GM19397 (cell line): ENCODE results near the gene HSF4.

Source experiments
- ATAC-seq: cut with Tn5 transposase; IDR thresholded peaks from one replicate; pipeline ENCODE4 v1.9.1; 2021; ENCODE audit warnings: mild to moderate bottlenecking, moderate library complexity; ENCODE audit not compliant: unreplicated experiment

Gene HSF4

DNA sequence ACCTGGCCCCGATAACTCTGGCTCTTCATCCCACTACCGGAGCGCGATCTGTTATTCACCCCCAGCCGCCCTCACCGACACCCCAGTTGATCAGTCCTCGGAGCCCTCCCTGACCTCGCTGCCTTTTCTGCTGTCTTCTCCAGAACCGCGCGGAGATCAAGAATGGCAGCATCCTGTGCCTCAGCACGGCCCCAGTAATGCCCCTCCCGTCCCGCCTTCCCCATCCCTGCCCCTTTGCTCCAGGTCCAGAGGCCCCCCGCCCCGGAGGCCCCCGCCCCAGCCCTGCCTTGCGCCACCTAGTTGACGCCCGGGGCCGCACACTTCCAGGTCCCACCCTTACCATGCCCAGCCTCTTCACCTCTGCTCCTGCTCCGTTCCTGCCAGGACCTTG is 35.3 kb downstream of the HSF4 start:
- no peak for ATAC-seq

DNA sequence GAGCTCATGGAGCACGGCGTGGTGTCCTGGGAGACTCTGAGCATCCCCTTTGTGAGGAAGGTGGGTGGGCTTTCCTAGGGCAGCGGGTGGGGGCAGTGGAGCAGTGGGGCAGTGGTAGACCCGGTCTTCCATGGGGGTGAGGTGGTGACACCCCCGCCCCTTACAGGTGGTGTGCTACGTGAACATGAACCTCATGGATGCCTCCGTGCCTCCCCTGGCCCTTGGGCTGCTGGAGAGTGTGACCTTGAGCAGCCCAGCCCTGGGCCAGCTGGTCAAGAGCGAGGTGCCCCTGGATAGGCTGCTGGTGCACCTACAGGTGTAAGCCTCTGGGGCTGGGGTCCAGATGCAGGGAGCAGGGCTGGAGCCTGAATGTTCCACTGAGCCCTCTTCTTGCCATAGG is 35.9 kb downstream of the HSF4 start:
- ATAC-seq: no peak

DNA sequence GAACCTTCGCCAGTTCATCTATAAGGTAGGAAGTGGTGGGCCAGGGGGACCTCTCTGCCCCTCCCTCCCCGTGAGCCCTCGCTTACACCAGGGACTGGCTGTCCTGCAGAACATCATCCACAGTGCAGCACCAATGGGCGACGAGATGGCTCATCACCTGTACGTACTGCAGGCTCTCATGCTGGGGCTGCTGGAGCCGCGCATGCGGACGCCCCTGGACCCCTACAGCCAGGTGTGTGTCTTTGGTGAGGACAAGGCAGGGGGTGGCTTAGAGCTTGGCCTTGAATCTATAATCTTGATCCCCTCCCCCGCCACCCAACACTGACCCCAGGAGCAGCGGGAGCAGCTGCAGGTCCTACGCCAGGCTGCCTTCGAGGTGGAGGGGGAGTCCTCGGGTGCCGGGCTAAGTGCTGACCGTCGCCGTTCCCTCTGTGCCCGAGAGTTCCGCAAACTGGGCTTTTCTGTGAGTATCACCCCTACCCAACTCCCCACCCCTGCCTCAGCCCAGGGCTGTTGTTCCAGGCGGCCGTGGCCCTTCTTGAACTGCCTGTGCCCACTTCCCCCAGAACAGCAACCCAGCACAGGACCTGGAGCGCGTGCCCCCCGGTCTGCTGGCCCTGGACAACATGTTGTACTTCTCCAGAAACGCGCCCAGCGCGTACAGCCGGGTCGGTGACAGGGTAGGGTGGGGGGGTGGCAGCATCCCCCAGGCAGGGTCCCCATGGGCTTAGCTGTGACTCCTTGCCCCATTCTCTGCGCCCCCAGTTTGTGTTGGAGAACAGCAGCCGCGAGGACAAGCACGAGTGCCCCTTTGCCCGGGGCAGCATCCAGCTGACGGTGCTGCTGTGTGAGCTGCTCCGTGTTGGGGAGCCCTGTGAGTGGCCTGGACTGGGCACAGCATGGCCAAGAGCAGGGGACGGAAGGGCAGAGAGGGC is 37.1 kb downstream of the HSF4 start:
- ATAC-seq: no peak

DNA sequence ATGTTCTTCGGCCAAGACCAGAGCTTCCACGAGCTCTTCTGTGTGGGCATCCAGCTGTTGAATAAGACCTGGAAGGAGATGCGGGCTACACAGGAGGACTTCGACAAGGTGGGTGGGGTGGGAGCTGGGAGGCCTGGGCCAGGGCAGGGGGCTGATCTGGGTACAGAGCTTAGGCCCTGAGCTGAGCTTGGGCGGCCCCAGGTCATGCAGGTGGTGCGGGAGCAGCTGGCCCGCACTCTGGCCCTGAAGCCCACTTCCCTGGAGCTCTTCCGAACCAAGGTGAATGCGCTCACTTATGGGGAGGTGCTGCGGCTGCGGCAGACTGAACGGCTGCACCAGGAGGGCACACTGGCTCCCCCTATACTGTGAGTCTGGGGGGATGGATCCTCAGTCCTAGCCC is 37.9 kb downstream of the HSF4 start:
- ATAC-seq: no peak

DNA sequence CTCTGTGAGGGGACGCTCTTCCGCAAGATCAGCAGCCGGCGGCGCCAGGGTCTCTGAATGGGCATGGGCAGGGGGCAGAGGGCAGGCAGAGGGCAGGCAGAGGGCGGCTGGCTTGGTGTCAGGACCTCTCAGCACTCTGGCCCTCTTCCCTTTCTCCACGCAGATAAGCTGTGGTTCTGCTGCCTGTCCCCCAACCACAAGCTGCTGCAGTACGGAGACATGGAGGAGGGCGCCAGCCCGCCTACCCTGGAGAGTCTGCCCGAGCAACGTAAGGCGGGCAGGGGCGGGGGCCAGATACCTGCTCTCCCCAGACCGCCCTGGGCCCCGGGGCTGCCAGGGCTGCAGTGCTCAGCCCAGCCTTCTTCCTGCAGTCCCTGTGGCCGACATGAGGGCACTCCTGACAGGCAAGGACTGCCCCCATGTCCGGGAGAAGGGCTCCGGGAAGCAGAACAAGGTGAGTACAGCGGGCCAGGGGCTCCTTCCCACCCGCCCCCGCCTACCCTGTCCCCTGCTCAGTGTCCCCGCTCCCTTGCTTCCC is 38.5 kb downstream of the HSF4 start:
- no peak for ATAC-seq

DNA sequence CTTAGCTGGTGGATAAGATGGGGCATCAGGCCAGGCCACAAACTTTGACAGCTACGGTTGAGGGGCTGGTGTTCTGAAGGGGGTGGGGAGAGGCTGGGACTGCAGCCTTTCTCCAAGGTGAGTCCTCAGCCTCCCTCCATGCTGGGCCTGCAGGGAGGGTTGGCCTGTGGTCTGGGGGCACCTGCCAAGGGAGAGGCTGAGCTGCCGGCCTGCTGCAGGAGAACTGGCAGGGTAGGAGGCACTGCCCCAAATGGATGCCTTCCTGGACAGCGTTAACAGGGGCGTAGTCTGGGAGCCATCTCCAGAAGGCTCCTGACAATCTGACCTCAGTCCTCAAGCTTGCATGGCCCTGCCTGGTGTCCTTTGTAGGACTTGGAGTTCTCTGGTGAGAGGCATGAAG is 39.5 kb downstream of the HSF4 start:
- ATAC-seq: no peak

DNA sequence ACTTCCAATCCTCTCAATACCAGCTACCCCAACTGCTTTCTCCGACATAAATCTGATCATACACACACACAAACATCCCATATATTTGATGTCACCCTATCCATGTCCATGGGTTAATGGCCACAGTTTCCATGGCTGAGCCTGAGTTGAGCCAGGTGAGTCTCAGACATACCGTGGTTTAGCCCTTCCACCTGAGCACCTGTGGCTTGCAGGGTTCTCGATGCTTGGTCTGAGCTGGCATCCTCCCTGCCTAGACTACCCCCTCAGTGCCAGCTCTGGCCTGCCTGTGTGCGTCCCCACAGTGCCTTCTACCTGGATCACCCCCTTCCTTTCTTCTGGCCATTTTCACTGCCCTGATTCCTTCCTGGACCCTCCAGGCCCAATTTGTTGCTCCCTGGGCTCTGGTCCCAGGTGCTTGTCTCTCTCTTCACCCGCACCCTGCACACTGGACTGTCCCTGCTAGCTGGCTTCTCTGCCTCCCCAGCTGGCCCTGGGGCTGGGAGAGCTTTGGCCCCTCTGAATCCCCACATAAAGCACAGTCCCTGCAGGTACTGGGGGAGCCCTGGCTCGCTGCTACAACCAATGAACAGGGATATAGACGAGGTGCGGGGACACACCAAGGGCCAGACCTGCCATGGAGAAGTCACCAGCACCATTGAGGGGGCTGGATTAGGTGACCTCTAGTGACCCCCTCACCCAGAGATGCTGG is 41.7 kb downstream of the HSF4 start:
- no peak for ATAC-seq

DNA sequence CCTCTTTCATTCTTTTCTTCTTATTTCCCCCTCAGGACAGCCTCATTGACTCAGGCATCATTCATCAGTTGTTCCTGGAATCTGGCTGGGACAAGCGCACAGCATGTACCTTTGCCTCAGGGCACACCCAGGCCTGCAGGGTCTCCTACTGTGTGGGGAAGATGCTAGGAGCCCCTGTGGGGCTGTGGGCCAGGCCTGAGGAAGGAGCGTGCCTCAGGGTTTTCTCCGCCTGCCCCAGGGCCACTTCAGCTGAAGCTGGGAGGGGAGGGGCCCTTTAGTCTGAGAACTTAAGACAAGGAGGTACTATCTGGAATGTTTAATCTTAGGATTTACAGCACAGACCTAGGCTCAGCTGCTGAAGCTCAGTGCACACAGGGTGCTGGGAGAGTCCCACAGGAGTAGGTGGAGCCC is 42.3 kb downstream of the HSF4 start:
- ATAC-seq: no peak

DNA sequence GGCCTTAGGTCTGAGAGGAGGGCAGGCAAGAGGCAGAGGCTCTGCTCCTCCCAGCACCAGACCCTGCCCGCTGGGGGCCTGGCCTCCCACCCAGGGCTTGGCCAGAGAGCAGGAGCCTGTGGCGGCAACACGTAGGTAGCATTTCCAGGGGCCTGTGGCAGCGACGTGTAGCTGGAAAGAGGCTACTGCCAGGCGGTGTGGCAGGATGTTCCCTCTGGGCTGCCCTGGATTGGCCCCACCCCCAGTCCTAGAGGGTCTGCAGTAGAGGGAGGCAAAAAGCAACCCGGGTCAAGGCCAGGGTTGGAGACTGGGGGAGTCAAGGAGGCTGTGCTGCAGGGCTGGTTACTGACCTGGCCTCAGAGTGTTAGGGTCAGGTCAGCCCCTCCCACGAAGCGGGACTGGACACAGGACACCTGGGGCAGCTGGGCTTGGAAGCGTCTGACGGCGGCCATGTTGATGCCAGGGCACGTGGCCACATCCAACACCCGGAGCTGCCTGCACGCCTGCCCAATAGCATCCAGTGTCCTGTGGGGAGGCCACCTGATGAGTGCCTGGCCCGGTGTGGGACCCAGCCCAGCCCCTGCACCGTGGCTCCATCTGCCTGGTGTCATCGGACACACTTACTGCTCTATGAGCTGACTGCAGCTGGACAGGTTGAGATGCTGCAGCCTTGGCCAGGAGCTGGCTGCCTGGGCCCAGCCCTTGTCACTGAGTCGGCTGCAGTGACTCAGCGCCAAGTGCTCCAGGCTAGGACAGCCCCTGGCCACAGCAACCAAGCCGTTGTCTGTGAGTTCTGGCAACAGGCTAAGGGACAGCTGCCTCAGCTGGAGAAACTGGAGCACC is 42.9 kb downstream of the HSF4 start:
- no peak for ATAC-seq

DNA sequence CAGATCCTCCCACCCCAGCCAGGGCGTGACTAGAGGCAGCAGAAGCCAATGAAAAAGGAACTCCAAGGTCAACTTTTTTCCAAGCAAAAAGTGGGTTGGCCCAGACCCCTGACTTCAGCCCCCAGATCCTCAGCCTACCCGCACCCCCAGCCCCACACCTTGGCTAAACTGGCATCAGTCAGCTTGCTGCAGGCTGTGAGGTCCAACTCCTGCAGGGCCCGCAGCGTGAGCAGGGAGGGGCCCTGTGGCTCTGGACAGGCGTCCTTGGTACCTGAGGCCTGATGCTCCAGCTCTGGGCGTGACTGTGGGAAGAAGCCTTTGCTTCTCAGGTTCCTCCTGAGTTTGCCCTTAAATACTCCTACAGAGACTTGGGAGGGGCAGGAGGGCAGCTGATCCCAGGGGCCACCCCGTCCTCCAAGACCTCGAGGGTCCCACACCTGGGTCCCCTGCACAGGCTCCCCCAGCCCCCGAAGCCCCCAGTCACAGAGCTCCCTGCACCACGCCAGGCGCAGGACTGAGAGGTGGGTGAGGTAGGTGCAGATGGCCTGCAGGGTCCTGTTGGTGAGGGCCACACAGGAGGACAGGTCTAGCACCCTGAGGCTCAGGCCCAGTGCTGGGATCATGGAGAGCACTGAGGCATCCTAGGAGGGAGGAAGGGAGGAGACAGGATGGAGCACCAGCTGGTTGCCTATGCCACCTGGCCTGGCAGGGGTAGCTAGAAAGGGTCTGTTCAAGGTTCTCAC is 43.8 kb downstream of the HSF4 start:
- no peak for ATAC-seq

DNA sequence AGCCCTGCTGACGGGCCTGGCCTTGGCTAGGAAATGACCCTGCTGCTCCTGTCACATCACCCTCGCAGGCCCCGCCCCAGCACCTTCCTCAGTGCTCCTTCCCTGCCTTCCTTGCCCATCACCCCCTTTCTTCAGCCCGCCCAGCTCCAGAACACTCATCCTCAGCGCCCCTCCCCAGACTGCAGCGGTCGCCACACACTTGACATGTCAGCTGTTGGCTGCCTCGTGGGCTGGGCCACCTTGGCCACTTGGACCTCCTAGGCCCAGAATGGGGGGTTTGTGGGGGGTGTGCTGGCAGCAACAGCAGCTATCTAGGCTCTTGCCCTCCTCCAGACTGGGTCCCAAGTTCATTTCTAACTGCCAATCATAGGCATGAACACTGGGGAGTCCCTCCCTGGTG is 45.0 kb downstream of the HSF4 start:
- ATAC-seq: no peak

DNA sequence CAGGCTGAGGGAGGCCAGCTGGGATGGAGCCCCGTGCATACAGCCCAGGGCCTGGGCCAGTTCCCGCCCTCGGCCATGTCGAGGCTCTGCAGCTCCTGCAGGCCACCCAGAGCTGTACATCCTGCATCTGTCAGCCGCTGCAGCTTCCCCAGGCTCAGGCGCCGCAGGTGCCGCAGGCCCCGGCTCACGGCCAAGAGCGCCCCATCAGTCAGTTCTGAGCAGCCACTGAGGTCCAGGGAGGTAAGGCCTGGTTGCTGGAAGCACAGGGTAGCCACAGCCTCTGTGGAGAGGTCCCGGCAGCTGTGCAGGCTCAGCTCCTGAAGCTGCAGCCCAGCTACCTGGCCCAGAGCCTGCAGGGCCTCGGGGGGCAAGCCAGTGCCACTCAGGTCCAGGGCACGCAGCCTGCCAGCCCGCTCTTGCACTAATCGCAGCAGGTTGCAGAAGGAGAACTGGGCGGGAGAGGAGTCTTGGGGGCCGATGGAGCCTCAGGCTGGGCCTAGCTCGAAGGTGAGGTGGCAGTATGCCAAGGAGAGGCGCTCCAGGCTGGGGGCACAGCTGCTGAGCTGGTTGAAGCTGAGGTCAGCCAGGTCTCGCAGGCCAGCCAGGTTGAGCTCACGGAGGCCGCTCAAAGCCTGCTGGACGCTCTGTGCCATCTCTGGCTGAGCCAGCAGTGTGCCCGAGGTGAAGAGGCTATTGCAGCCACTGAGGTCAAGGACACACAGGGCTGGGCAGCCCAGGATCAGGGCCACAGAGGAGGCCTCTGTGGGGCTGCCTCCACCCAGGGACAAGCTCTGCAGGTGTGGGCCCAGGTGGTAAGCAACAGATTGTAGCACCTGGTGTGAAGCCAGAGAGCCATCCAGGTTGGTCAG is 45.8 kb downstream of the HSF4 start:
- ATAC-seq: no peak

DNA sequence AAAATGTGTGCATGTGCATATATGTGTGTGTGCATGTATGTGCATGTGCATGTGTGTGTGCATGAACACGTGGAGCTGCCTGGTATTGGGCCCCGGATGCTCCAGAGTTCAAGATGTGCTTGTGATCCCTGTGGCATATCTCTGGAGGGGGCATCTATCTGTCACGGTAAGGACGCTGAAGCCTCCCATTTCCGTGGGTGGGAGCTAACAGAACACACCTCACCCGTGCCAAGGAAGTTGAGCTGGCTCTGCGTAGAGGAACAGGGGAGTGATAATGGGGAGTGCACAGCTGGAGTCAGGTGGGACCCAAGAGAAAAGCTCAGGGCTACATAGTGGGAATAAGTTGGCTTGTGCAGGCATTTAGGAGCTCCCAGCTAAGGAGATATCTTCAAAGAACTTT is 47.1 kb downstream of the HSF4 start:
- ATAC-seq: no peak

DNA sequence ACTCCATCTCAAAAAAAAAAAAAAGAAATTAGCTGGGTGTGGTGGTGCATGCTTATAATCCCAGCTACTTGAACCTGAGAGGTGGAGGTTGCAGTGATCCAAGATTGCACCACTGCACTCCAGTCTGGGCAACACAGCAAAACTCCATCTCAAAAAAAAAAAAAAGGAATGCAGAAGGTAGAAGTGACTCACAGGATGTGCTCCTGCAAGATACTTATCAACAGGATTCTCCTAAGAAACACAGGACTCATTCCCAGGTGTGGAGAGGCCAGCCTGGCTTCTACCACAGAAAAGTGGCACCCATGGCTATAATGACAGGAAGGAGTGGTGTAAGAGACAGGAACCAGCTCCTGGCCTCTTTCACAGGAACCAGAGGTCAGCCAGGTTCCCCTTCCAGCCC is 48.2 kb downstream of the HSF4 start:
- no peak for ATAC-seq

DNA sequence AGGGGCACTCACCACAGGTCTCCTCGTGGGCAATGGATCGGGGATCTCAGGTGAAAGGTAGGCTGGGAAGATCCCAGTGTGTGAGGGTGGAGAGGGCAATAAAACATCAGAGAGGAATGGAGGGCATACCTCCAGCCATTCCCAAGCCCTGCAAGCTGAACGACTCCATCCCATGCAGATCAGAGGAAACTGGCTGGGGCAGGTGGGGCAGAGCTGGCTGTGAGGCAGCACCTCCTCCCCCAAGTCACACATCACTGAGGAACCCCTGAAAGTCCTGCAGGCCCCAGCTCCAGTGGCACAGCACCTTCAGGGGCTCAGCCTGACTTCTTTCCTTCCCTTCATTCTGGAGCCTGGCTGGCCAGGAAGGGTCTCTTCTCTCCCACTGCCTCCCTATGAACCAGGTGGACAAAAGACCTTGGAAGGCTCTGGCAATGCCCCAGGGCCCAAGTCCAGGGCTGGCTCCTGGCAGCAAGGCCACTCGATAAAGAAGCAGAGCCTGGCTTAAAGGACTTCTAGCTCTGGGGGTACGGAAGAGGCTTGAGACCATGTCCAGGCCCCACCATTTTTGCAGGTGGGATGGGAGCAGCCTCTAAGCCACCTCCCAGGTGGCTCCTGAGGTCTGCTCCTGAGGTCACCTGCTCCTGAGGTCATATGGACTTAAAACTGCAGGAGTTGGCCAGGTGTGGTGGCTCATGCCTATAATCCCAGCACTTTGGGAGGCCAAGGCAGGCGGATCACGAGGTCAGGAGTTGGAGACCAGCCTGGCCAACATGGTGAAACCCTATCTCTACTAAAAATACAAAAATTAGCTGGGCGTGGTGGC is 48.9 kb downstream of the HSF4 start:
- ATAC-seq: no peak

DNA sequence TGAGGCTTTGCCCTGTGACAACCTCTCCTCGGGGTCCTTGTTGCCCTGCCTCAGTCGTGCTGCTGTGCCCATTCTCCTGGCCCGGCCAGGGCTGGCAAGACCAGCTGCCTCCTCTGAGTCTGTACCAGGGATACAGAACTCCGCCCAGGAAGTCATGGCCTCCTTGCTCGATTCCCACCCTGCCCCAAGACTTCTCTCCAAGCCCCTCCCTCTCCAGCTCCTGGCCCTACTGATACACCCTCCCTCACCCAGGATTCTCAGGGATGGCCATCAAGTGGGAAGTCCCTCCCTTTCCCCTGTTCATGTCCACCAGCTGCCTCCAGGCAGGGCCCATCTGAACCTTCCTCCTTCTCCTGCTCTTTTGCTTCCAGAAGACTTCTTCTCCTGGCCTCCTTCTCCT is 51.2 kb downstream of the HSF4 start:
- no peak for ATAC-seq

DNA sequence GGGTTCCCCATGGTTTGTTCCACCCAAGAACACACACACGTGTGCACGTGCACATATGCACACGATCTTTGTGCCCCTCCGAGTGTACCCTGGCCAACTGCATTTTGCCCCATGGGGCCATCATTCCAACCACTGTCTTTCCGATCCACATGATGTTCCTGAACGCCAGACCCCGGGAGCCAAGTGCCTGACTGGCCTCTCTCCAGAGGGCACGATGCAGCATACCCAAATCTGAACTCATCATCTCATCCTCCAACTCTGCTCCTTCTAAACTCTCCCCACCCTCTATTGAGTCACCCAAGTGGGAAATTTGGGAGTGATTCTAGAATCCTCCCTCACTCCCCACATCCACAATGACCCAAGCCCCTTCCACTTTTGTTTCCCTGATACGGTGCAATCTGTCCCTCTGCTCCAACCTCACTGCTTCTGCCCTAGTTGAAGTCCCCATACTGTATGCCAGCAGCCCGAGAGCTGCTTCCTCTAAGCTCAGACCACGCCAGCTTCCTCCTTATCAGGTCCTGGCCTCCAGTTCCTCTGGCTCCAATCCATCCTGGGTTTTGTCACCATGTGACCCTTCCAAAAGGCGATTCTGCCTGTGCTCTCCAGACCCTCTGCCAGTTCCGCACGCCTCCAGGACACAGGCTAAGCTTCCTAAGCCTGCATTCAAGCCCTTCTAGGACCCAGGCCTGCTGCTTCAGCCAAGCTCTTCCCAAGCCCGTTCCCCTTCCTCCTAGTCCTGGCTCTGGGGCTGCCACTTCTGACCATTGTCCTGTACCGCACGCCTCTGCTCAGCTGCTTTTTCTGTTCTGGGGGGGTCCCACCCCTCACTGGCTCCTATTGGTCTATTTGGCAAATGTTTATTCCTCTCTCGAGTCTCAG is 52.3 kb downstream of the HSF4 start:
- no peak for ATAC-seq
